ENCODE data around the gene EML5. TPM values are rescaled to one million over a fixed set of nuclear protein-coding genes. Genes with fewer than 3 reads are reported as not detected.
A peak's percentile ranks its signal among the peaks of the same experiment; 100 is the strongest.

The EML5 gene
- total and polyA plus RNA-seq, 9 donors, result 0.38 to 1.7 (median 0.85) TPM

DNA sequence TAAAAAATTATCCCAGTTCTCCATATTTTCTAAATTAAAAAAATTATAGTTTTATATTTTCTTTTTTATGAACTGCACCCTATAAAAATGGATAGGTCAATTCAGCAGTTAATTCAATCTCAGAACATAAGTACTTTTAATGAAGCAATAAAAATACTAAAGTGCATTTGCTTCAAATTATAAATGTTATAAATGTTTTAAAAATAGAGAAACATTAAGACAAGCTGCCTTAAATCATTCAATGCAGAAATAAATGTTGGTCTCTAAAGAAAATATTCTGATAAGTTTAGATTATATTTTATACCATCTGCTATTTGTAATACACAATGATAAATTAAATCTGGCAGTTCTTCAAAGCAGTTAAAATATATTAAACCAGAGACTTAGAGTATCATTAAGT, 164.3 kb downstream of the EML5 start:
- Histone ChIP-seq H3K36me3 (ENCODE audit: control insufficient read depth, insufficient read depth, low read length) (no peaks in the 10 kb centered on the region), H3K27ac (ENCODE audit: low read length) (no peak overlapping the region)
- DNase-seq, result no peak

DNA sequence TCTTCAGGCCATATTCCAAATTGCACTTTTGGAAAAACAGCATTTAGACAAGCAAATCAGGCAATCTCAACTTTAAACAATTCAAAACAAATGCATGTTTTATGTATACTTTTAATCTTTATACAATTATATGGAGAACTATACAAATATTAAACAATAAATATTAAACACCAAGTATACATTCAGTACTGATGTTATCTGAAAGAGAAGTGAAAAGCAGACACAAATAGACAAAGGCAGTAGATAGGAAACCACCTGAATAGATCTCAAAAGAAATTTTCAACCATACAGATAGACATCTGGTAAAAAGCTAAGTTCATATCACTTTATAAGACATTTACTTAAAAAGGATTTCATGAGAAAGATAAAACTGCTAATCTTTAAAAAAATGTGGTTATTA, 164.7 kb downstream of the EML5 start:
- Histone ChIP-seq H3K4me3 (ENCODE audit: low read length) (no peak overlapping the region), H3K27ac (ENCODE audit: low read length) (no peak overlapping the region), H3K27me3 (ENCODE audit: control insufficient read depth, insufficient read depth, low read length) (no peaks in the 10 kb centered on the region), H3K9me3 (replicated peaks; ENCODE audit: control insufficient read depth, low read depth, low read length) (no peaks in the 10 kb centered on the region), H3K4me1 (ENCODE audit: control insufficient read depth, insufficient read depth, low read length) (no peaks in the 10 kb centered on the region), H3K36me3 (ENCODE audit: control insufficient read depth, insufficient read depth, low read length) (no peaks in the 10 kb centered on the region)
- DNase-seq, result no peak

More for the DNA sequence above, 164.3 kb downstream of the EML5 start:
- Histone ChIP-seq H3K27me3 (ENCODE audit: control insufficient read depth, insufficient read depth, low read length) (no peaks in the 10 kb centered on the region), H3K4me3 (ENCODE audit: low read length) (no peak overlapping the region), H3K4me1 (ENCODE audit: control insufficient read depth, insufficient read depth, low read length) (no peaks in the 10 kb centered on the region), H3K9me3 (replicated peaks; ENCODE audit: control insufficient read depth, low read depth, low read length) (no peaks in the 10 kb centered on the region)

DNA sequence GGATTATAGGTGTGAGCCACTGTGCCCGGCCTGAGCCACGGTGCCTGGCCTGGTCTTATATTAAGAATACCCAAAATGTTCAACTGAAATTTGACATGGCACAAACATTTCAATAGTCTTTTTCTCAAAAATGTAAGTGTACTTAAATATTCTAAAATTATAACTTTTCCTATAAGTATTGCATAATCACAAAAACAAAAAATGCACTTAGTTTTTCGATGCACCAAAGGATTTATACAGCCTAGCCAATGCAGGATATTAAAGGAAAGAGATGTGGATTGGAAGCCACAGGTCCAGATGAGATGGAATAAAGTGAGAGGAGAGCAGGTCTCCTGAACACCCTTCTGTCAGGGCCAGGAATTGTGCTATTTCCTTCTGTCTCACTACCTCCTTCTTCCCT, 167.1 kb downstream of the EML5 start:
- no CpG with 5 or more reads among the region's 3 CpGs for WGBS (ENCODE audit: insufficient coverage)
- Histone ChIP-seq H3K4me3 (ENCODE audit: low read length) (no peak overlapping the region), H3K9me3 (replicated peaks; ENCODE audit: control insufficient read depth, low read depth, low read length) (no peaks in the 10 kb centered on the region), H3K27ac (ENCODE audit: low read length) (no peak overlapping the region), H3K36me3 (ENCODE audit: control insufficient read depth, insufficient read depth, low read length) (no peaks in the 10 kb centered on the region), H3K27me3 (ENCODE audit: control insufficient read depth, insufficient read depth, low read length) (no peaks in the 10 kb centered on the region), H3K4me1 (ENCODE audit: control insufficient read depth, insufficient read depth, low read length) (no peaks in the 10 kb centered on the region)
- DNase-seq, result no peak

DNA sequence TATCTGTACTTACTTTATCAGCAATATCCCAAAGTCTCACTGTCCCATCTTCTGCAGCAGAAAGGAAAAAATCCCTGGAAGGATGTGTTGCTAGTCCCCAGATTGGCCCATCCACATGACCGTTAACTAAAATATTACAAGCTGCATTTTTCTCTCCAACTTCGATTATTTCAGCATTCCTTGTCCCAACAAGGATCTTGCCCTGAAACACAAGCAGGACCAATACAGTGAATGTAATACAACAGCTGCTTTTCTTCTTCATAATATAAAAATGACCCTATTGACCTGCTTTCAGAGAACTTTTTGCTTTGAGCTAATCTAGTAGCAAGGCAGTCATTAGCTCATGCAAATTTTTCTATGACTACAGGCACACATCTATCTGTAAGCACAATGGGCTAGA, 171.7 kb downstream of the EML5 start:
- Histone ChIP-seq H3K27me3 (ENCODE audit: control insufficient read depth, insufficient read depth, low read length) (no peaks in the 10 kb centered on the region), H3K27ac (ENCODE audit: low read length) (no peak overlapping the region), H3K4me3 (ENCODE audit: low read length) (no peak overlapping the region), H3K9me3 (replicated peaks; ENCODE audit: control insufficient read depth, low read depth, low read length) (no peaks in the 10 kb centered on the region), H3K36me3 (ENCODE audit: control insufficient read depth, insufficient read depth, low read length) (no peaks in the 10 kb centered on the region), H3K4me1 (ENCODE audit: control insufficient read depth, insufficient read depth, low read length) (no peaks in the 10 kb centered on the region)
- DNase-seq, result no peak
- WGBS (ENCODE audit: insufficient coverage), result 82% methylated on average over 2 of the region's 2 CpGs

DNA sequence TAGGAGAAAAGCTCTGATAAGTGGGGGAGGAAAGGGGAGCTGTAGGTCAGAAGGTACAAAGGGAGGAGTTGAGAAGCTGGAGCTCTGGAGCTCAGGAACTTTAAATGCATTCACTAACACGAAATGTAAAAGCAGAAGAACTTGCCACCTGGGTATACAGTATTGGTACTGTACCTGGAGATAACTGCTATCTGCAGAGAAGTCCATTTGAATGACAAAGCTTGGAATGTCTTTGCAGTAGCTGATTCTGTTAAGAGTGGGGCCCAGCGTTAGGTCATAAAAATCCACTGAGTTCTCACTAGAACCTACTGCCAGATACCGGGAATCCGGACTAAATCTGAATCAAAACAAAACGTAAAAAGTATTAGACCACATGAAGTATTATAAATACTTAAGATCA, 174.3 kb downstream of the EML5 start:
- Histone ChIP-seq H3K36me3 (ENCODE audit: control insufficient read depth, insufficient read depth, low read length) (peaks cover 3% of the 10 kb centered on the region), H3K4me3 (ENCODE audit: low read length) (no peak overlapping the region), H3K4me1 (ENCODE audit: control insufficient read depth, insufficient read depth, low read length) (peaks cover 2% of the 10 kb centered on the region), H3K27me3 (ENCODE audit: control insufficient read depth, insufficient read depth, low read length) (no peaks in the 10 kb centered on the region), H3K9me3 (replicated peaks; ENCODE audit: control insufficient read depth, low read depth, low read length) (no peaks in the 10 kb centered on the region), H3K27ac (ENCODE audit: low read length) (no peak overlapping the region)
- DNase-seq, result no peak
- WGBS (ENCODE audit: insufficient coverage), result 60% methylated on average over 2 of the region's 5 CpGs

DNA sequence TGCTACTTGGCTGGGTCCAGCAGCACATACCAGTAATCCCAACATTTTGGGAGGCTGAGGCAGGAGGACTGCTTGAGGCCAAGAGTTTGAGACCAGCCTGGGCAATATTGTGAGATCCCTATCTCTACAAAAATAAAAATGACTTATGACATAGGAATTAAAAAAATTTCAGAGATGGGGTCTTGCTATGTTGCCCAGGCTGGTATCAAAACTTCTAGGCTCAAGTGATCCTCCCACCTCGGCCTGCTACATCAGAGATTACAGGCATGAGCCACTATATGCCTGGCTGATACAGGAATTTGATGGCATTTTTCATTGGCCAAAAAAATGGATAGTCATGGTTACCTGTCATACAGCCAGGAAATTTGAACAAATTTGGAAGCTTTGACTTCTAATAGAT, 175.3 kb downstream of the EML5 start:
- DNase-seq, result no peak
- H3K9me3 ChIP-seq (replicated peaks; ENCODE audit: control insufficient read depth, low read depth, low read length), result no peaks in the 10 kb centered on the region
- H3K27ac ChIP-seq (ENCODE audit: low read length), result no peak overlapping the region
- no peaks in the 10 kb centered on the region for H3K27me3 ChIP-seq (ENCODE audit: control insufficient read depth, insufficient read depth, low read length)
- peaks cover 5% of the 10 kb centered on the region for H3K36me3 ChIP-seq (ENCODE audit: control insufficient read depth, insufficient read depth, low read length)
- peaks cover 2% of the 10 kb centered on the region for H3K4me1 ChIP-seq (ENCODE audit: control insufficient read depth, insufficient read depth, low read length)
- no peak overlapping the region for H3K4me3 ChIP-seq (ENCODE audit: low read length)
- 100% methylated on average over 1 of the region's 1 CpG for WGBS (ENCODE audit: insufficient coverage)

DNA sequence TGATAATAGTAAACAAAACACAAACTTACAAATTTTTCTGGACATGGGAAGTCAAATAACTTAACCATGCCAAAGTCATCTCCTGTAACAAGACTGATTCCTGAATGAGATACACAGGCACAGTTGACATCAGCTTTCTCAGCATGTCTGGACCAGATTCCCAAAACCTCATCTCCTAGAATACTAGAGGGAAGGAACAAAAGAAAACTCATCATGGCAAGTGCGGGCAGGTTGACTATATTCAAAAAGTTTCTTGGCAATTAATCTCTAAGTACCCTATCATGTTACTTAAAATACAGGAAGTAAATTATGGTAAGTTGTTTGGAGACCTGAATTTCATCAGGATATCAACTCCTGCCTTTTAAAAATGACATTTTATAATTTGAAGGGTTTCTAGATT, 176.1 kb downstream of the EML5 start:
- no peak for DNase-seq
- H3K9me3 ChIP-seq (replicated peaks; ENCODE audit: control insufficient read depth, low read depth, low read length), result no peaks in the 10 kb centered on the region

DNA sequence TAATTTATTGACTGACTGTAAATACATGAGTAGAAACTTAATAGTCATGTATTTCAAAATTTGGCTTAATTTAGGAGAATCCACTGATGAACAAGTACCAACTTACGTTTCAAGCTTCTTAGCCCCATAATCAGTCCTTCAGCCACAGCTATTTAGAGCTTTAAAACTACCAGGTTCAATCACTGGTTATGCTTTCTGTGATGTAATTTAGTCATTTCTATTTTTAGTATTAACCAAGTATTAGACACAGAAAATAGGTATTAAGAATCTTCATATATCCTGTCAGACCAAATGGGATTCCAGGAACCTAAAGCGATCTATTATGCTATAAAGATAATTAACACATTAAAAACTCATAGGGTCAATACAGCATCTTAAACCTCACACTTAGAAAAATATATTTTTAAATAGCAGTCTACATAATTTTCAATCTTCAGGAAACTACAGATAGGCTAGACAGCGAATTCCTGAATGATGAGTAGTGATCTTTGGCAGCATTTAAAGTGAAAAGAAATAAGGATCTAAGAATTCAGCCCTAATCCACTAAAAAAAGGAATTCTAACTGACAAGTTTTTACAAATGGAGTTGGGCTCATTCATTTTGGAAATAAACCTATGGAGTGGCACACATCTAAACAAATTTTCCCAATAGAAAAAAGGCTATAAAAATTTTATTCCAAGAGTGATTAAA, 178.4 kb downstream of the EML5 start:
- WGBS (ENCODE audit: insufficient coverage), result no CpG with 5 or more reads among the region's 3 CpGs
- peak; percentile 53 for DNase-seq
- peaks cover 2% of the 10 kb centered on the region for H3K4me1 ChIP-seq (ENCODE audit: control insufficient read depth, insufficient read depth, low read length)
- H3K4me3 ChIP-seq (ENCODE audit: low read length), result no peak overlapping the region
- H3K36me3 ChIP-seq (ENCODE audit: control insufficient read depth, insufficient read depth, low read length), result peaks cover 19% of the 10 kb centered on the region
- no peak overlapping the region for H3K27ac ChIP-seq (ENCODE audit: low read length)
- no peaks in the 10 kb centered on the region for H3K27me3 ChIP-seq (ENCODE audit: control insufficient read depth, insufficient read depth, low read length)
- H3K9me3 ChIP-seq (replicated peaks; ENCODE audit: control insufficient read depth, low read depth, low read length), result no peaks in the 10 kb centered on the region

More for the DNA sequence above, 176.1 kb downstream of the EML5 start:
- peaks cover 2% of the 10 kb centered on the region for H3K4me1 ChIP-seq (ENCODE audit: control insufficient read depth, insufficient read depth, low read length)
- H3K27ac ChIP-seq (ENCODE audit: low read length), result no peak overlapping the region
- WGBS (ENCODE audit: insufficient coverage), result no CpG with 5 or more reads among the region's 1 CpG
- H3K27me3 ChIP-seq (ENCODE audit: control insufficient read depth, insufficient read depth, low read length), result no peaks in the 10 kb centered on the region
- H3K4me3 ChIP-seq (ENCODE audit: low read length), result no peak overlapping the region
- peaks cover 5% of the 10 kb centered on the region for H3K36me3 ChIP-seq (ENCODE audit: control insufficient read depth, insufficient read depth, low read length)

DNA sequence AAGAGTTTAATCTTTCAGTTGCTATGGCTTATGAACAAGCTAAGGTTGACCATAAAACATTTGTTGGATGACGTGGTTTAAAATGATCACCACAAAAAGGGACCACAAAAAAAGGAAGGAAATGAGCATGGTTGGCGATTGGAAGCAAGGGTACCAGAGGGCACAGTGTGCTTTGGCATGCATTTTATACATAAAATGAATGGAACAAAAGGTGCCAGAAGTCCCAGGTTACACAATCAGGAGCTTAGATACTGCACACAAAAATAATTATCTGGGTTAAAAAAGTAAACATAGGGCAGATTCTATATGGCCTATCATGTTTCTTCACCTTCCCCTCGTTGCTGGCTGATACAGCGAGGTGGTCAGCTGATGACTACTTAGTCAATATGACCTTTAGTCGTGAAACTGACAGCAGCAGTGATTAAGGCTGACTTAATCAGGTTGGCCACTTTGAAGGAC, 179.2 kb downstream of the EML5 start:
- Histone ChIP-seq H3K9me3 (replicated peaks; ENCODE audit: control insufficient read depth, low read depth, low read length) (no peaks in the 10 kb centered on the region), H3K36me3 (ENCODE audit: control insufficient read depth, insufficient read depth, low read length) (peaks cover 22% of the 10 kb centered on the region), H3K27me3 (ENCODE audit: control insufficient read depth, insufficient read depth, low read length) (no peaks in the 10 kb centered on the region), H3K4me3 (ENCODE audit: low read length) (no peak overlapping the region), H3K27ac (ENCODE audit: low read length) (no peak overlapping the region), H3K4me1 (ENCODE audit: control insufficient read depth, insufficient read depth, low read length) (peaks cover 2% of the 10 kb centered on the region)
- 68% methylated on average over 3 of the region's 5 CpGs for WGBS (ENCODE audit: insufficient coverage)
- no peak for DNase-seq

DNA sequence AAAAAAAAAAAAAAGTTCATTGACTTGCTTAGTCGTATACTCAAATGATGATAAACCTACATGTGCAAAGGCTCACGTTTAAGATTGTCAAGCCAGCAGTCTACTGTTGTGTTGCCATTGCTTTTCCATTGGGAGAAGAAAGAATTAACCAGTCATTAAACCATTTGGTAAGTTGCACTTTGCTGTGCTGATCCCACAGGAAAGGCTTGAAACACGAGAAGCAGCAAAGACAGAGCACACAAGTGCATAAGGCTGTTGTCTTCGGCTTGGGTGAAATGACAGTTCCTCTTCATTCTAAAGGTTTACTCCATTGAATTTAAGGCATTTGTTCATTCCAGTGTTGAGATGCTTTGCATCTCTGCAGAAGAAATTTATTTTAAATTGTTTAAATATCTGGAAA, 179.8 kb downstream of the EML5 start:
- peaks cover 28% of the 10 kb centered on the region for H3K36me3 ChIP-seq (ENCODE audit: control insufficient read depth, insufficient read depth, low read length)
- no CpG with 5 or more reads among the region's 4 CpGs for WGBS (ENCODE audit: insufficient coverage)
- H3K4me3 ChIP-seq (ENCODE audit: low read length), result no peak overlapping the region
- H3K27ac ChIP-seq (ENCODE audit: low read length), result no peak overlapping the region
- peaks cover 2% of the 10 kb centered on the region for H3K4me1 ChIP-seq (ENCODE audit: control insufficient read depth, insufficient read depth, low read length)
- no peaks in the 10 kb centered on the region for H3K27me3 ChIP-seq (ENCODE audit: control insufficient read depth, insufficient read depth, low read length)
- no peaks in the 10 kb centered on the region for H3K9me3 ChIP-seq (replicated peaks; ENCODE audit: control insufficient read depth, low read depth, low read length)
- no peak for DNase-seq

DNA sequence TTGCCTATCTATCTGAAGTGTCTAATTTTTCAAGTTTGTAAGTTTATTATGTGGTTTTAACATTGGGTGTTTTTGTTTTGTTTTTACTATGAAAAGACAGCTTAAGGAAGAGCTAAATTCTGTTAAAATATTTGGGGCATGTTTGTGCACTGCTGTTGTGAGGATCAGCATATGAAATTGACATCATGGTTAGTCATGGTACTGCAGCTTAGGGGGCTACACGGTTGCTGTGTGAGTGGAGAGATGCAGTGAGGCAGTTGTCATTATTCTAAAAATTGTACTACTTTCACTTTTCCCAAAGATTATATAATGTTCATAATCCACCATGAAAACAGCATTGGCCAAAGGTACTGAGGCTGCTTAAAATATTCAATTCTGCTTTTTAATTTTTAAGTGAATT, 180.9 kb downstream of the EML5 start:
- Histone ChIP-seq H3K9me3 (replicated peaks; ENCODE audit: control insufficient read depth, low read depth, low read length) (no peaks in the 10 kb centered on the region), H3K4me3 (ENCODE audit: low read length) (no peak overlapping the region), H3K4me1 (ENCODE audit: control insufficient read depth, insufficient read depth, low read length) (peaks cover 2% of the 10 kb centered on the region), H3K36me3 (ENCODE audit: control insufficient read depth, insufficient read depth, low read length) (peaks cover 38% of the 10 kb centered on the region), H3K27ac (ENCODE audit: low read length) (no peak overlapping the region), H3K27me3 (ENCODE audit: control insufficient read depth, insufficient read depth, low read length) (no peaks in the 10 kb centered on the region)
- DNase-seq, result no peak
- no CpG with 5 or more reads among the region's 1 CpG for WGBS (ENCODE audit: insufficient coverage)
